Activated CD8-positive, alpha-beta memory T cell treated with anti-CD3 and anti-CD28 coated beads, Interleukin-2, amount 50 U/mL, for 48 hours (primary cell): Measurements from ENCODE around the gene ELFN2.

Experiments used
- DNase-seq: peaks from one replicate; pipeline ENCODE4 v3.0.0-alpha.2; 2020

The ELFN2 gene

DNA sequence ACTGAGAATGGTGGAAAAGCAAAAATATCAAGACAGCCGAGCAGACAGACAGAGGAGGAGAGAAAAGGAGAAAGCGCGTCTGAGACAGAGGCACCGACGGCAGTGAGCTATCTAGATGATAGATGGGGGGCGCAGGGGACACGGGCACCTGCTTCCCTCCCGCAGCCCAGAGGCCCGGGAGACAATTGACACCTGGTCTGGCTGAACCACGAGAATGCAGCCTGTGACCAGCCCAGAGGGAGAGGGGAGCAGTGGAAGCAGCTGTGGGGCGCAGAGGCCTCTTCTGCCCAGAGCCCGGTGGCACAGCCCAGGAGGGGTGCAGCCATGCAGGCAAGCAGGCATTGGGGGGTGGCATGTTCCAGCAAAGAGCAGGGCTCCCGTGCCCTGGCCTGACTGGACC, 48.2 kb downstream of the ELFN2 start:
- no peak for DNase-seq

DNA sequence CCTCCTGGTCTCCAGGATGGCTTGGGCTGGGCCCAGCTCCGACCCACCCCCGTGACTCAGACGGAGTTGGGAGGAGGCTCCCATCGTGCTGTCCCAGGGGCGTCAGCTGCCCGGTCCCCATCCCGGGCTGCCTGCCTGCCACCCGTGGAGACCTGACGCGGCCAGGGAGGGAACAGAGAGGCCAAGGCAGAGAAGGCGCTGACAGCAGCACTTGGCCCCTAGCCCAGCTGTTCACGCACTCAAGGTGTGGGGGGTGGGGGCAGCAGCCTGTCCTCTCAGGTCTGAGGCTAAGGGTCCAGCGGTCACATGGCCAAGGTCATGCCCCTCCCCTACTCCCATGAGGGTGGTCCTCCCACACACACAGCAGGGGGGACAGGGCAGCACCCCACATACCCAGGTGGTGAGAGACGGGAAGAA, 48.6 kb downstream of the ELFN2 start:
- no peak for DNase-seq

DNA sequence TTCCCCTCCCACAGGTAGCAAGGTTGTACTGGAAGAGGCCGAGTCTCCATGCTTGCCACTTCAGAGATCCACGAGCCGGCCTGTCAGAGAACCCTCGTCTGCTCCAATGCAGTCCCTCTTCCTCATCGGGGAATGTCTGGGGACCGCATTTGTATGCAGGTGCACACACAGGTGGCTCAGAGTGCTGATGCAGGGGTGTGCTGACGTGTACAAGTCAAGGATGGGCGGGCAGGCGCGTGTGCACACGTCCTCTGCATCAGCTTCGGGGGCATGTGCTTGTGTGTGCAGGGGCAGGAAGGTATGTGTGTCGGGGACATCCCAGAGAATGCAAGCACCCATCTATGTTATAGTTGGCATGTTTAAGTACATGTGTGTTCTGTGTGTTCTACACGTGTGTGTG, 49.4 kb downstream of the ELFN2 start:
- DNase-seq = no peak

DNA sequence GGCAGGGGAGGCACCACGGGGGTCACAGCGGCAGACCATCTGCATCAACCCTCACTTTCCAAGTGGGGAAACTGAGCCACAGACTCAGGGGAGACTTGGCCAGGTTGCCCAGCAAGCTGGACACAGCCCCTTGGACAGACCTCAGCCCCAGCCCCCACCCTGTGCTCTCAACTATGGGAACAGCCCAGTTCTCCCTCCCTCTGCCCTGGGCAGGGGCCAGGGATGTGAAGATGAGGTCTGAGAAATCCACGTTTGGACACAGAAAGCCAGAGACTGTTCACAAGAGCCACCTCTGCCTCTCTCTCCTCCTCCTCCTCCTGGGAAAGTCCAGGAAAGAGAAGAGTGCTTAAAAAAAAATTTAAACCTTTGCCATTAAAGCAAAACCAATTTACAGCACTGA, 50.1 kb downstream of the ELFN2 start:
- DNase-seq = no peak

DNA sequence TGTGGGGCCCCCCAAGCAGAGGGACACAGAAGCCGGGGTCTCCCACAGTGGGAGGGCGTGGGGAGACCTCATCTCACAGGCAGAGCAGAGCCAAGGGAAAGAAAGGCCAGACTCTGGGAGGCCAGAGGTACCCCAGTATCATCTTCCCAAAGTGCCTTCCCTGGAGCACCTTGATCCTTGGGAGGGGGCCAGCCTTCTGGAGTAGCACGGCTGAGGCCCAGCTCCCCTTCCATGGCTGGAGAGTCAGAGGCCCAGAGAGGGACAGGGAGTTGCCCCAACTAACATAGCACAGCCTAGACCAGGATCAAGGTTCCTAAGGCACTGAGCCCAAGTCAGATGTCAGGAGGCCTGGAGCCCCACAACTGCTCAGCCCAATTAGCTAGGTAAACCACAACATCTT, 50.6 kb downstream of the ELFN2 start:
- no peak for DNase-seq

DNA sequence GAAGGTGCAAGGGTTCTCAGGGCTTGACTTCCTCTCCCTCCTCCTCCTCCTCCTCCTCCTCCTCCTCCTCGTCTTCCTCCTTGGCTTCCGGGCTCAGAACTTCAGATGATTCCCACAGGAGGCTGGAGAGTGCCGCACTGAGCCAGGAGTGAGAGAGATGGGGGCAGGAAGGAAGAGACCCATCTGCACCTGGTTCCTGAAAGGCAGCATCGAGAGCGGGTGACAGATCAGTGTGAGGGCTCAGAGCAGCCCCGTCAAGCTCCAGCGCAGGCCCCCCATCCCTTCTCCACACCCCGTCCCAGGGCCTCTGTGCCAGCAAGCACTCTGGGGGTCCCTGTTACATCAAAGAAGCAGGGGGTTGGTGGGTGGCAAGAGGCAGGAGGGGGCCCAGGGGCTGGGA, 51.5 kb downstream of the ELFN2 start:
- no peak for DNase-seq

DNA sequence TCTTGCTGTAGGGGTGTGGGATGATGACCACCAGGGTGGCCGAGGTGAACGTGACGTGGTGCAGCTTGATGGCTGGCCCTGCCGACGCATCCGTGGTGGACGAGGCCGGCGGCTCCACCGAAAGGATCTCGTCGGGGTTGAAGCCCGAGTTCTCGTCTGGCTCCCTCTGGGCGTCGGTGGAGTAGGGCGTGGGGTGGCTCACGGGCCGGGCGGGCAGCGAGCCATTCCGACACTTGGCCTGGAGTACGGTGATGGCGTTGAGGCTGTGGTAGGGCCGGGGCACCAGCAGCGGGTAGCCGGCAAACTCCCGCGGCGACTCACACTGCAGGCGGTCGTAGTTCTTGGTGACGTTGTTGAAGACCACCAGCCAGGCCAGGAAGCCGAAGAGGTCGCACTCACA, 52.7 kb downstream of the ELFN2 start:
- no peak for DNase-seq

DNA sequence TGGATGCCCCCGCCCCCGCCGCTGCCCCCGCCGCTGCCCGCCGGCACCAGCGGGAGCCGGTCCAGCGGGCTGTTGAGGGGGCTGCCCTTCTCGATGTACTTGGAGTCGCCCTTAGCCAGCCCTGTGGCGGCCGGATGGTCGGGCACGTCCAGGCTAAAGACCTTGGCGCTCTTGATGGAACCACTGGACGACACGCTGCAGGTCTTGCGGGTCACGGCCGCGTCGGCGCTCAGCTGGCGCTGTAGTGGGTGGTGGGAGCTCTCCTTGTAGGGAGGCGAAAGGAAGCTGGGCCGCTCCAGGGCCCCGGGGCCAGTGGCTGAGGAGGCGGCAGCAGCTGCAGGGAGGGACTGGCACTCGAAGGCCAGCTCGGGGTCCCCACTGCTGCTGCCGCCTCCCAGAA, 53.8 kb downstream of the ELFN2 start:
- DNase-seq = no peak

DNA sequence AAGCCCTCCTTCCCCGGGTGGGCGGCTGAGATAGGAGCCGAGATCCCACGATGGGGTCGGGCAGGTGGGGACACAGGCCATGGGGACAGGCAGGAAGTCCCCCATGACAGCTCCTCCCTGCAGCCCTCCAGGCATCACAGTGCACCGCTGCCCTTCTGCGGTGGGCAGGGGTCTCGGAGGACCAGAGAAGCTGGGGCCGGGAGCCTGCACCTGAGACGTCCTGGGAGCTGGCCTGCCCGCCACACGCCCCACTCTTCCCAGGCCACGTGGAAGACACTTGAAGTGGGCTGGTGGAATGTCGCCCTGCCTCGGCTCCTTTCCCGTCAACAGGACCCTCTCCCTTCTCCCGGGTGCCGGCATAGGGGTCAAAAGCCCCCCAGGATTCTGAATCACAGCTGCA, 55.4 kb downstream of the ELFN2 start:
- DNase-seq = no peak

DNA sequence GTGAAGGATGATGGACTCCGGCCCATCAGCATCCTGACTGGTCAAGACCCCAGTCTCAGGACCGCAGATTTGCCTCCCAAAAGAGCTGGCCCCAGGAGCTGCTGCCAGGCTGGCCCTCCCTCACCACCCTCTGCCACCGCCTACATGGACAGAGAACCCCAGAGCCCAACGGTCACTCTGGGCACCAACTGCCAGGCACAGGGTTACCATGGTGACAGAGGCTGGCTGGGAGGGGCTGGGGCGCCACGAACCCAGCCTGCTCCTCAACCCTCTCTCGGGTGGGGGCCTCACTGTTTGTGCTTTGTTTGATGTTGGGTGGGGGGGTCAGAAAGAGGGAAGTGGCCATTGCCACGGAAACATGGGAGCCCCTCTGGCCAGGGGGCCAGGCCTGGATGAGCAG, 55.8 kb downstream of the ELFN2 start:
- no peak for DNase-seq

DNA sequence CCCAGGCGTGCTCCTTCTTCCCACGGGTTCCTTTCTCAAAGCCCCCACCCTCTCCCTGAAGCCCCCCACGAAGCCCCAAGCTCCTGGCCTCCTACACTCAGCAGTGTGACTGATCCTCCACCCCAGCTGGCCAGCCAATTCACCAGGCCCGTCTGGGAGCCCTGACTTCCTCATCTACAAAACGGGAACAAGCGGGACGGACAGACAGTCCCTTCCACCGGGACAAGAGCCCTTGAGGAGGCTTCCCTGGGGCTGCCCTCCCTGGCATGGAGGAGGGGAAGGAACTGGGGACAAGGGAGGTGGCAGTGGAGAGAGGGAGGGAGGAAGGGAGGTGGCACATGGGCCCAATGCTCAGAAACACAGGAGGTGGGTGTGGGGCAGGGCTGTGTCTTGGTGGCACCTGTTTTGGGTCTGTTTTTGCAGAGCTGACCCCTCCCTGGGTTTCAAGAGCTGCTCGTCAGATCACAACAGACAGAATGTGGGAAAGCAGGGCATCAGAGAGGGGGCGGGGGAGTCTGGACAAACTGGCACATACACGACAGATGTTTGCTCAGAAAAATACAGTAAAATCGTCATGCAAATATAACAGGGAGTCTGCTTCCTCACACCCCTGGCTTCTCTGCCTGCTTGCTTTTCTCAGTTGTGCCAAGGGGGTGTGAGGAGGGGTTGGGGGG, 56.8 kb downstream of the ELFN2 start:
- no peak for DNase-seq

DNA sequence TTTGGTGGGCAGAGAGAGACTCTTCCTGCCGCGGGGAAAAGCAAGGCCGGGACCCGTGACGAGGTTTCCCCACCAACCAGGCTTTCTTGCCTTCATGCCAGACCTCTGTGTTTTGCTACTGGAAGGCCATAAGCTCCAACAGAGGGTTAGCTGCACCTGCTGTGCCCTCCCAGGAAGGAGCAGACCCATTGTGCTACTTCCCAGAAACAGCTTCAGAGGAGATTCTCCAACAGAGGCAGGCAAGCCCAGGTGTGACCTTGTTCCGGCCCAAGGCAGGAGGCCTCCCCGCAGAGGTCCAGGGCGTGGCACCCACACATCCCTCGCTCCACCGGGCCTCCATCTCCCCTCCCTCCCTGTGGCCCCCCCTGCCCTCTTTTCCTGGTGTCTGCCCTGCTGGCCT, 57.8 kb downstream of the ELFN2 start:
- no peak for DNase-seq

DNA sequence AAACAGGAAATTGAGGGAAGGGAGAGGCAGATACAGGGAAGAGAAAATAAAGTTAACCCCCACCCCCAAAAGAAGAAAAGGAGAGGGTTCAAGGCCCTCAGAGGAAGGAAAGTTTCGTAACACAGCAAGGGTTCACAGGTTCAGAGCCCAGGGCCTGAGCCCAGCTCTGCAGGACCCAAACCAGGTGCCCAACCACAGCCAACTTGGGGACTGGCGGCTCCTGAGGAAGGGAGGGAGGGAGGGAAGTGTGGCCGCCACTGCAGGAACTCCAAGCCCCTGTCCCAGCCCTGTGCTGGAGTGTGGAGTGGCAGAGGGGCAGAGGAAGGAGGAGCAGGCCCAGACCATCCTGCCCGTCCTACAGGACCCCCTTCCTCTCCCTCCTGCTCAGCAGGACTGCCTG, 59.2 kb downstream of the ELFN2 start:
- DNase-seq = no peak

DNA sequence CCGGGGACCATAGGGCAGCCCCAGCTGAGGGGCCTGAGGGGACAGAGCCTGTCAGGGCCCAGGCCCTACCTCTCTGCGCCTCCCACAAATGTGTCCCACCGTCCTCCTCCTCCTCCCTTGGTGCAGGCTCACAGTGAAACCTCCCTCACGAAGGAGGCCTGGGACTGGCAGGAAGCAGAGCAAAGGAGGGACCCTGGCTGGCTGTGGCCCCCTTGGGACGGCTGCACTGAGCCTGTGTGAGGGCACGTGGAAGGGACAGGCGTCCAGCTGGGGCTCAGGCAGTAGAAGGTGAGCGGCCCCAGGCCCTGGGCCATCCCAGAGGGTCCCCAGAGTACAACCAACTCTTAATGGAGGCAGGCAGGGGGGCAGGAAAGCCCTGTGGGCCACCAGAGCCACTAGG, 60.7 kb downstream of the ELFN2 start:
- no peak for DNase-seq

DNA sequence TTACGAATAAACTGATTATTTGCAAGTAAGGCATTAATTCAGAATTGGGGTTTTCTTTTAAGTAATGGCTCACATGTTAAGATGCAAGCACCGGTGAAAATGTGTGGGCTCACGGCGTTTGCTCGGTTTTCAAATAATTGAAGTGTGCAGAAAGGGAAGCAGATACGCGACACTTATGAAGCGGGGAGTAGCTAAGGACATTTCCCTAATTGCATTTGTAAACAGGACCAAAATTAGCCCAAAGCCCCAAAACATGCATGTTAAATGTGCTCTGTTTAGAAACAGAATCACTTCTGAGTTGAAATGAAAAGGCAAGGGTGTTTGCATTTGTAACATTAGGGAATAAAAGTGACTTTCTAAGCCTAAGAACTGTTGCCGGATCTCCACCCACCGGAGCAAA, 61.3 kb downstream of the ELFN2 start:
- DNase-seq = no peak

DNA sequence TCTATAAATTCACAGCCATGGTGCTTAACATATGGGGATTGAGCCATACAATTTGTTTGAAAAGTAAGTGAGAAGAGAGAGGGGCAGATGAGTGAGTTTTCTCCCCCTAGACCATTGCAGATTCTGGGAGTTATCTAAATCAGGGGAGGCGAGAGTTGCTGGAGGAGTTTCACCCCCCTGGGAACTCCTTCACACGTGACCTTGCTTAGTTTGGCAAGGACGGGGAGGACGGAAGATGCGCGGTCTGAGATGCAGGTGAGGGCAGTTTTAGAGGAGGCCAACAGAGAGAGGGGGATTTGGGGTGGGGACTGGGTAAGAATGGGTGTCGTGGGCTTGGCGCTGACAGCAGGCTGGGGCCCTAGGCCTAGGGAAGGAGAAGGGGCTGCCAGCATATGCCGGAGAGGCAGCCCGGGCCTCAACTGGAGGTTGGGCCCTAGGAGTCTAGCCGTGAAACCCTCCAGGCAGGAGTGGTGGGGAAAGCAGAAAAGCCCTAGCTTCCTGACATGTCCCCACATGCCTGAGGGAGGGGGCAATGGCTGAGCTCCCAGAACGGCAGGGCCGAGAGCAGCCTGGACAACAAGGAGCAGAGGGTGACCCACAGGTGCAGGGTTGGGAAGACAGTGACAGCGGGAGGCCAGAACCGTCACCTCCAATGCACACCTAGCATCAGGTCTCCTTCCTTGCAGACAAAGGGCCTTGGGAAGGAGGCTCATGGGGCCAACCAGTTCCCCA, 63.9 kb downstream of the ELFN2 start:
- DNase-seq = no peak

DNA sequence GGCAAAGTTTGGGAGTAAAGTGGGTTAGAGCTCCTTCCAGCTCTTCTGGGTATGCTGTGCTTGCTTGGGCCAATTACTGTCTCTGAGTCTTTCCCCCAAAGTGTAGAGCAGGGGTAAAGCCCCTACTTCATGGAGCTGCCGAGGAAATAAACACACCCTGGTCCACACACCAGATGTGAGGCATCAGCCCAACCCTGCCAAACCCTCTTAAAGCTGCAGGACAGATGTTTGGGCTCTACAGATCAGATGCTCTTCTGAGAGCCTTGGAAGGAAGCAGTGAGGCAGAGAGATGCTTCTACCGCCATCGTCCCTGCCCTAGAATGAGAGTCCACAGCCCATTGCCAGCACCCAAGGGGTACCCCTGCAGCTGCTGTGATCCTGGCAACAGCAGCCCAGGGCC, 64.7 kb downstream of the ELFN2 start:
- DNase-seq = no peak

DNA sequence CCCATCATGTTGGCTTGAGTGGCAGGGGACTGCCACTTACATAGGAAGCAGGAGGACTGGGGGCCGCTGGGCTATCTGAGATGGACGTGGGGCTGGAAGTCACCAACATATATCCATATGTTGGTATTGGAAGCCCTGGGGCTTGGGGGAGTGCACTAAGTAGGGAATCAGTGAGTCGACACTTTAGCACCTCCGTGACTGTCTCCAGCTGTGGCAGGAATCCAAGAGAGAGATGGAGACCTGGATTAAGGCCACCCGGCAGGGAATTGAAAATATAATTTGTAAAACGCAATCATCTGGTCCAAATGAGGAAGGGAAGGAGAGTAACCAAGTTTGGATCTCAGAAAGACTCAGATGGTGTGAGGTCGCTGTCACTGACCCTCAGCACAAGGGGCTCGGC, 68.4 kb downstream of the ELFN2 start:
- DNase-seq = no peak

DNA sequence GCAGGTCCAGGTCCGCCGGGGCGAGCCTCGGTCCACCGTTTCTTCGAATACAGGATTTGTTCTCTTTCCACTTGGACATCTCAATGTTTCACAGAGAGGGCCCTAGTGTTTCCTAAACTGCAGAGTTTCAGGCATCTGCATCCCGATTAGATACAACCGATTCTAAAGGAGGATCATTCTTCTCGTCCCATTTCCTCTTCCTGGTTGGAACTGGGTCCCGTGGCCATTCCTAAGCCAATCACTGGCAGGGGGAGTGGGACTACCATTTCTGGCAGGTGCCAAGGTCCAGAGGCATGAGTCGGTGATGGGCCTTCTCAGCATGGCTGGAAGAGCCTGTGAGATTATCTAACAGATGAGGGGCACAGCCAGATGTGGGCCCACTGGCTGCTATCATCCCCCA, 68.9 kb downstream of the ELFN2 start:
- no peak for DNase-seq

DNA sequence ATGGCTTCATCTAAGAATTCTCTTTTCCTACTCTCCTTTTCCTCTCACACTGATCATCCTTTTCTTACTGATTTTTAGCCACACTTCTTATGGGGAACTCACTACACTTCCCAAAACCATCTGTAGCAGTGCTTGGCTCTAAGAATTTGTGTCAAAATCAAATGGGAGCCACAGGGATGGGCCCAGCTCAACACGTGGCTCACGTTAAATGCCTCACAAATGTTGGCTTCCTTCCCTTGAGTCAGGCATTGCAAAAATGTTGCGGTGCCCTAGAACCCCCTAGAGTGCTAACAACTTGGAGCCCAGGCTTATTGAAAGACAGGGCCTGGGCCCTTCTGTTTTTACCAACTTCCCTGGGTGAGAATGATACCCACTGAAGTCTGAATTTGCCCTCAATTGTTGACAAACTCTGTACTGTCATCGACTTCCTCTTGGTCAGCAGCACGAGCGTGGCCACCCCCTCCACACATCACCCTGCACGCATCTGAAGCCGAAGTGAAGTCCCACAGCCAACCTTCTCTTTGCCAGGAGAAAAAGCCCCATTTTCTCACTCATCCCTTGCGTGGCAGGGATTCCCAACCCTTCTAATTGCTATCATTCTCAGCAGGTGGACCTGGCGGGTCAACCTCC, 69.7 kb downstream of the ELFN2 start:
- DNase-seq = no peak

DNA sequence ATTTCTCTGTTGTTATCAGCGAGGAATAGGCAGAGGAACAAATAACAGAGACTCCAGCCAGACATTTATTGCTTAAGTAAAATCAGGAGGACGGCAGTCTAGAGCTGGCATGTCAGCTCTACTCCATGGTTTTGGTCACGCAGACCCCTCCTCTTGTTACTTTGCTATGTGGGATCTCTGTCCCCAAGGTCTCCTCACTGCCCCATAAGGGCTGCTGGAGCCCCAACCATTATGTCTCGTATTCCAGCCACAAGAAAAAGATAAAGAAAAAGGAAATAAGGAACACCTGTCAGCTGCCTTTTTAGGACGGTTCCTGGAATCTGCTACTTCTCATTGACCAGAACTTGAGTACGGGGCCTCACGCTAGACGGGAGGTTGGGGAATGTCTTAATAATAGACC, 70.4 kb downstream of the ELFN2 start:
- no peak for DNase-seq

DNA sequence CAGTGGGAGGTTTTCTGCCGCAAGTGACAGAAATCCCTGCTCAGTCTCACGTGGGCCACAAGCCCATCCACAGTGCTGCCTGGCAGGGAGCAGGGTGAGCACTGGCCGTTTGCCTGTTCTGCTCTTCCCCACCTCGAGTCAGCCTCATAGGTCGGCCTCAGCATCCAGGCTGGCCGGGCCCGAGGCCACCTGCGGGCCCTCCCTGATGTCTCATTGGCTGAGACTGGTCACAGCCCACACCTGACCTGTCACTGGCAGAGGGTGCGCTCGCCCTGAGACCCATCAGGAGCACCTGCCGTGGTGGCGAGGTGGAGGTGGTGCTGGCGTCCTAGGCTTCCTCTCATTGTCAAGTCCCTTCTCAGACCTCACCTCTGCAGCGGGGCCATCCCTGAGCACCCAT, 72.1 kb downstream of the ELFN2 start:
- no peak for DNase-seq

DNA sequence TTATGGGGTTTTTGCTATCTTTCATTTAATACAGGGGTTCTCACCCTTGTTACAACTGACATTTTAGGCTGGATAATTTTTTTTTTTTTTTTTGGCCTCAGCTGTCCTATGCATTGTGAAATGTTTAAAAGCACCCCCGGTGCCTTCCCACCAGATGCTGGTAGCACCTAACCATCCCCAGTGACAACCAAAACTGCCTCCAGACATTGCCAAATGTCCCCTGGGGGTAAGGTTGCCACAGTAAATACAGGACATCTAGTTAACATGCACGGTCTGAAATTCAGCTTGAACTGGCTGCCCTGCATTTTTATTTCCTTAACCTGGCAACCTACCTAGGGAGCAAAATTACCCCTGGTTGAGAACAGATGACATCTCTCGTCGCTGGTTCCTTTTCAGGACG, 72.6 kb downstream of the ELFN2 start:
- DNase-seq = no peak

DNA sequence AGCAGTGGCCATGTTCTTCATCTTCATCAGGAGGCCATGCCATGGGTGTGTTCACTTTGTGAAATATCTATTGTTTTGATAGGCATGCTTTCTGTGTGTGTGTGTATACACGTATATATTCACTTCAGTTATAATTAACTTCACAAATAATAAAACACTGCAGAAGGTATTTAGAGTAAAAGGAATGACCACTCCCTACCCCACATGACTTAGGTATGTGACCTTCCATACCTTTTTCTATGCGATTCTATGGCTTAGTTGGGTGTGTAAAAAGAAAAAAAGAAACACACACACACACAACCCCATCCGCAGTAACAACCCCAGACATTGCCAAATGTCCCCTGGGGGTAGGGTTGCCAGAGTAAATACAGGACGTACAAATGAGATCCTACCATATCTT, 73.0 kb downstream of the ELFN2 start:
- DNase-seq = no peak

DNA sequence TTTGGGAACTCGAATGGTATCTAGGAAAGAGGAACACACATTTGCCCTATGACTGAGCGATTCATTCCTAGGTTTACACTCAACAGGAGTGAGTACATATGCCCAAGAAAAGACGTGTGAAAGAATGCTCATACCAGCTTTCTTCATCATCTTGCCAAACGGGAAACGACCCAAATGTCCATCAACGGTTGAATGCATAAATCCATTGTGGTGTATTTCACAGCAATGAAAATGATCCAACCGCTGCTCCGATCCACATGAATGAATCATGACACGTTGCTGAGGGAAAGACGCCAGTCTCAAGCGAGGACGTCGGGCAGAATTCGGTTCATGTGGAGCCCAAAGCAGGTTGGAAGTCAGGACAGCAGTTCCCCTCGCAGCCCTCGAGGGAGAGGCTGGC, 73.4 kb downstream of the ELFN2 start:
- DNase-seq = no peak
